H9 (cell line): ENCODE results near the gene PIGL. TPM values are rescaled to one million over a fixed set of nuclear protein-coding genes. Genes with fewer than 3 reads are reported as not detected.

ENCODE experiments used
- DNase-seq: peaks from one replicate; pipeline ENCODE4 v3.0.0-alpha.2; 2017
- H2AFZ ChIP-seq: one replicate; pipeline ENCODE4 v1.6.1; 2013; ENCODE audit warnings: mild to moderate bottlenecking, low read length, control low read depth, moderate library complexity
- H2AK5ac ChIP-seq: 2 replicates; pipeline ENCODE4 v1.6.1; 2013; ENCODE audit warnings: low read length, control low read depth, mixed read lengths; ENCODE audit not compliant: insufficient read length
- H2BK120ac ChIP-seq: one replicate; pipeline ENCODE4 v1.6.1; 2013; ENCODE audit warnings: low read depth, mild to moderate bottlenecking, low read length, control low read depth, inconsistent platforms; ENCODE audit not compliant: poor library complexity, severe bottlenecking
- H2BK12ac ChIP-seq: 2 replicates; pipeline ENCODE4 v1.6.1; 2013; ENCODE audit warnings: low read length, control low read depth, mixed read lengths, low read depth; ENCODE audit not compliant: insufficient read length
- H2BK15ac ChIP-seq: 2 replicates; pipeline ENCODE4 v1.6.1; 2013; ENCODE audit warnings: low read depth, low read length, control low read depth
- H2BK20ac ChIP-seq: one replicate; pipeline ENCODE4 v1.6.1; 2013; ENCODE audit warnings: low read depth, mild to moderate bottlenecking, low read length, control low read depth, inconsistent platforms; ENCODE audit not compliant: poor library complexity, severe bottlenecking
- H2BK5ac ChIP-seq: 2 replicates; pipeline ENCODE4 v1.6.1; 2013; ENCODE audit warnings: low read length, control low read depth, mixed read lengths; ENCODE audit not compliant: insufficient read length
- H3K14ac ChIP-seq: 2 replicates; pipeline ENCODE4 v1.6.1; 2013; ENCODE audit warnings: low read length, control low read depth; ENCODE audit not compliant: insufficient read depth
- H3K18ac ChIP-seq: 2 replicates; pipeline ENCODE4 v1.6.1; 2013; ENCODE audit warnings: low read depth, mild to moderate bottlenecking, mixed read lengths, low read length, control low read depth; ENCODE audit not compliant: insufficient read length
- H3K23ac ChIP-seq: 2 replicates; pipeline ENCODE4 v1.6.1; 2013; ENCODE audit warnings: low read length, control low read depth, mixed read lengths, low read depth; ENCODE audit not compliant: insufficient read length
- H3K23me2 ChIP-seq: 2 replicates; pipeline ENCODE4 v1.6.1; 2013; ENCODE audit warnings: low read depth, mild to moderate bottlenecking, mixed read lengths, low read length, control low read depth; ENCODE audit not compliant: insufficient read length, poor library complexity, severe bottlenecking
- H3K27ac ChIP-seq: 2 replicates; pipeline ENCODE4 v1.5.1; 2013; ENCODE audit warnings: low read length, control low read depth, mixed read lengths, low read depth; ENCODE audit not compliant: insufficient read length
- H3K27me3 ChIP-seq: 2 replicates; pipeline ENCODE4 v1.6.1; 2013; ENCODE audit warnings: low read length, control low read depth, inconsistent platforms; ENCODE audit not compliant: insufficient read depth
- H3K4ac ChIP-seq: 2 replicates; pipeline ENCODE4 v1.6.1; 2013; ENCODE audit warnings: low read depth, mild to moderate bottlenecking, control low read depth, inconsistent platforms, low read length, moderate library complexity
- H3K4me1 ChIP-seq: 2 replicates; pipeline ENCODE4 v1.6.1; 2013; ENCODE audit warnings: low read length, control low read depth, inconsistent platforms; ENCODE audit not compliant: insufficient read depth
- H3K4me2 ChIP-seq: 2 replicates; pipeline ENCODE4 v1.6.1; 2013; ENCODE audit warnings: low read length, control low read depth, mixed read lengths; ENCODE audit not compliant: insufficient read length, insufficient read depth
- H3K56ac ChIP-seq: 2 replicates; pipeline ENCODE4 v1.6.1; 2013; ENCODE audit warnings: low read depth, mild to moderate bottlenecking, mixed read lengths, low read length, control low read depth; ENCODE audit not compliant: insufficient read length
- H3K79me1 ChIP-seq: 2 replicates; pipeline ENCODE4 v1.6.1; 2013; ENCODE audit warnings: low read depth, mild to moderate bottlenecking, moderate library complexity, low read length, control low read depth, inconsistent platforms; ENCODE audit not compliant: insufficient read depth, poor library complexity, severe bottlenecking
- H3K79me2 ChIP-seq: 2 replicates; pipeline ENCODE4 v1.6.1; 2013; ENCODE audit warnings: low read length, control low read depth, inconsistent platforms; ENCODE audit not compliant: insufficient read depth
- H3K9ac ChIP-seq: 2 replicates; pipeline ENCODE4 v1.6.1; 2013; ENCODE audit warnings: low read length, control low read depth, mixed read lengths; ENCODE audit not compliant: insufficient read length; ENCODE audit errors: extremely low read depth
- H3K9me3 ChIP-seq: one replicate; pipeline ENCODE4 v1.6.1; 2013; ENCODE audit warnings: low read depth, low read length, inconsistent platforms; ENCODE audit not compliant: control insufficient read depth
- H3T11ph ChIP-seq: one replicate; pipeline ENCODE4 v1.6.1; 2013; ENCODE audit warnings: mild to moderate bottlenecking, low read length, control low read depth, inconsistent platforms
- H4K20me1 ChIP-seq: one replicate; pipeline ENCODE4 v1.6.1; 2013; ENCODE audit not compliant: control insufficient read depth, insufficient read length, insufficient read depth
- H4K5ac ChIP-seq: 2 replicates; pipeline ENCODE4 v1.6.1; 2013; ENCODE audit warnings: low read depth, mild to moderate bottlenecking, mixed read lengths, low read length, control low read depth; ENCODE audit not compliant: insufficient read length
- H4K8ac ChIP-seq: replicated peaks from 2 replicates; pipeline ENCODE4 v1.6.1; 2013; ENCODE audit warnings: low read length, control low read depth, mixed read lengths, low read depth; ENCODE audit not compliant: insufficient read length
- H4K91ac ChIP-seq: 2 replicates; pipeline ENCODE4 v1.6.1; 2013; ENCODE audit warnings: low read depth, mild to moderate bottlenecking, moderate library complexity, mixed read lengths, low read length, control low read depth; ENCODE audit not compliant: insufficient read length
- H3K27ac Mint-ChIP-seq, 3 experiments: 2 replicates in 2 of 3; 3 replicates in 1 of 3; pipeline ENCODE4 v1.8.0; 2020 to 2021; ENCODE audit warnings: mixed read lengths in 3 of 3, mild to moderate bottlenecking in 1 of 3, moderate library complexity in 1 of 3
- H3K27me3 Mint-ChIP-seq: 2 replicates; pipeline ENCODE4 v1.8.0; 2021; ENCODE audit warnings: low read depth, mild to moderate bottlenecking, moderate library complexity, mixed read lengths
- H3K36me3 Mint-ChIP-seq, 3 experiments: 2 replicates in 2 of 3; 3 replicates in 1 of 3; pipeline ENCODE4 v1.8.0; 2020 to 2021; ENCODE audit warnings: low read depth in 3 of 3, mixed read lengths in 3 of 3; ENCODE audit not compliant: insufficient read depth in 1 of 3
- H3K4me1 Mint-ChIP-seq, 2 experiments: 2 replicates each; pipeline ENCODE4 v1.8.0; 2020; ENCODE audit warnings: mixed read lengths in 2 of 2
- H3K4me3 Mint-ChIP-seq, 2 experiments: 2 replicates in 1 of 2; 3 replicates in 1 of 2; pipeline ENCODE4 v1.8.0; 2020 to 2021; ENCODE audit warnings: mild to moderate bottlenecking in 2 of 2, mixed read lengths in 2 of 2, moderate library complexity in 1 of 2
- H3K9me3 Mint-ChIP-seq, 2 experiments: 2 replicates in 1 of 2; 3 replicates in 1 of 2; pipeline ENCODE4 v1.8.0; 2020; ENCODE audit warnings: mild to moderate bottlenecking in 2 of 2, mixed read lengths in 2 of 2, moderate library complexity in 1 of 2
- total RNA-seq: library from RNA; stranded (reverse); gene quantifications from 2 replicates; pipeline ENCODE4 v1.2.1, GENCODE V29; 2021
- TF ChIP-seq, protein P1 (sequence below): fragments of 200-600 bp; sonication (generic); conservative IDR thresholded peaks from 3 replicates; pipeline ENCODE4 v1.8.0; 2021; ENCODE audit warnings: antibody characterized with exemption, mild to moderate bottlenecking

Gene PIGL
- total RNA-seq, 1 experiment from 2014 or later: 21.6 TPM

DNA sequence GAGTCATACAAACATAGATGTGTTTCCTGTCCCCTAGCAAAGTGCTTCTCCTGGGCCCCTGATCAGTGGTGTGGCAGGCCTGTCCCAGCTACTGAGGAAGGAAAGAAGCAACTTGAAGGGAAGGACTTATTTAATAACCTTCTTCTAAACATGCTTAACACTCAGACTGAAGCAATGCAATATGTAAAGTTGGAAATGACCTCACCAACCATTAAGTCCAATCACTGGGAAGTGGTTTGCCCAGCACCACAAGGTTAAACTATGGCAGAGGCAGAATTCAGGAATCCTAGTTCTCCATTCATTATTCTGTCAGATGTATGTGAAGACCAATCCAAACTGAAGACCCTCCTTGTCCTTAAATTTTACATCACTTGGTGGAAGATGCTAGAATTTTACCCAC is 97.2 kb downstream of the PIGL start:
- no peak overlapping the region for H2AK5ac ChIP-seq
- H3K4me3 Mint-ChIP-seq: no peak overlapping the region
- no peak overlapping the region for H4K91ac ChIP-seq
- H3K36me3 Mint-ChIP-seq: peaks cover 20 to 40% (median 28%) of the 10 kb centered on the region in 3 experiments
- H3K27me3 ChIP-seq: no peaks in the 10 kb centered on the region
- peaks cover 9 to 14% of the 10 kb centered on the region in 2 experiments for H3K9me3 Mint-ChIP-seq
- TF ChIP-seq, protein P1, sequence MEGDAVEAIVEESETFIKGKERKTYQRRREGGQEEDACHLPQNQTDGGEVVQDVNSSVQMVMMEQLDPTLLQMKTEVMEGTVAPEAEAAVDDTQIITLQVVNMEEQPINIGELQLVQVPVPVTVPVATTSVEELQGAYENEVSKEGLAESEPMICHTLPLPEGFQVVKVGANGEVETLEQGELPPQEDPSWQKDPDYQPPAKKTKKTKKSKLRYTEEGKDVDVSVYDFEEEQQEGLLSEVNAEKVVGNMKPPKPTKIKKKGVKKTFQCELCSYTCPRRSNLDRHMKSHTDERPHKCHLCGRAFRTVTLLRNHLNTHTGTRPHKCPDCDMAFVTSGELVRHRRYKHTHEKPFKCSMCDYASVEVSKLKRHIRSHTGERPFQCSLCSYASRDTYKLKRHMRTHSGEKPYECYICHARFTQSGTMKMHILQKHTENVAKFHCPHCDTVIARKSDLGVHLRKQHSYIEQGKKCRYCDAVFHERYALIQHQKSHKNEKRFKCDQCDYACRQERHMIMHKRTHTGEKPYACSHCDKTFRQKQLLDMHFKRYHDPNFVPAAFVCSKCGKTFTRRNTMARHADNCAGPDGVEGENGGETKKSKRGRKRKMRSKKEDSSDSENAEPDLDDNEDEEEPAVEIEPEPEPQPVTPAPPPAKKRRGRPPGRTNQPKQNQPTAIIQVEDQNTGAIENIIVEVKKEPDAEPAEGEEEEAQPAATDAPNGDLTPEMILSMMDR: no peak
- no peak overlapping the region for H3K23ac ChIP-seq
- no peaks in the 10 kb centered on the region for H3K79me1 ChIP-seq
- H2AFZ ChIP-seq: no peak overlapping the region
- no peak overlapping the region for H2BK15ac ChIP-seq
- no peak overlapping the region for H3K27ac Mint-ChIP-seq
- H3K14ac ChIP-seq: no peak overlapping the region
- no peak overlapping the region for H2BK120ac ChIP-seq
- H3K79me2 ChIP-seq: no peaks in the 10 kb centered on the region
- H3K23me2 ChIP-seq: no peaks in the 10 kb centered on the region
- no peaks in the 10 kb centered on the region for H3K4me1 Mint-ChIP-seq
- H3K9ac ChIP-seq: no peak overlapping the region
- H3T11ph ChIP-seq: no peak overlapping the region
- H4K20me1 ChIP-seq: no peaks in the 10 kb centered on the region
- H3K27ac ChIP-seq: no peak overlapping the region
- no peak overlapping the region for H4K5ac ChIP-seq
- H4K8ac ChIP-seq: no peak overlapping the region
- H3K56ac ChIP-seq: no peak overlapping the region
- H3K9me3 ChIP-seq: no peaks in the 10 kb centered on the region
- no peak overlapping the region for H2BK20ac ChIP-seq
- H3K4me2 ChIP-seq: no peak overlapping the region
- H2BK5ac ChIP-seq: no peak overlapping the region
- H2BK12ac ChIP-seq: no peak overlapping the region
- H3K4ac ChIP-seq: no peak overlapping the region
- H3K27me3 Mint-ChIP-seq: no peaks in the 10 kb centered on the region
- H3K4me1 ChIP-seq: no peaks in the 10 kb centered on the region
- DNase-seq: no peak
- H3K18ac ChIP-seq: no peak overlapping the region
